ENCODE results near the gene STYK1. TPM values are rescaled to one million over a fixed set of nuclear protein-coding genes. Genes with fewer than 3 reads are reported as not detected.

STYK1 gene
- total and polyA plus RNA-seq, 10 of the 15 experiments (the other 5 are each of a cell fraction or from before 2014, with no cell fraction given) = 0.62 to 1.2 (median 0.82) TPM; not detected in 1

- peaks cover 0 to 5% of the 10 kb centered on the region in 2 experiments; a peak in 2 of 4 replicates for H3K36me3 ChIP-seq (ENCODE audit: control insufficient read depth in 2 of 2, insufficient read depth in 2 of 2, low read length in 1 of 2)
- intact Hi-C loops (cut with micrococcal nuclease; ENCODE audit: unreplicated experiment) = no loop called here
- in situ Hi-C loops (cut with MboI) = no loop called here
- H3K9me3 ChIP-seq (replicated peaks; ENCODE audit: control insufficient read depth, insufficient read depth, low read length) = no peaks in the 10 kb centered on the region
- H3K4me2 ChIP-seq (ENCODE audit: control insufficient read depth, insufficient read depth) = no peak overlapping the region
- no peaks in the 10 kb centered on the region for H3K4me1 ChIP-seq (ENCODE audit: control insufficient read depth, insufficient read depth, low read length)
- no peak for DNase-seq (ENCODE audit: low read depth, low spot score)
- no peak for TF ChIP-seq ELK1 (IDR thresholded peaks at IDR 0.05; ENCODE audit: low read depth, low read length)
- TF ChIP-seq PML (IDR thresholded peaks at IDR 0.05; ENCODE audit: low read length) = no peak
- no peak for TF ChIP-seq ZBTB11 (CRISPR knock-in tag; IDR thresholded peaks at IDR 0.05)
- no peak for TF ChIP-seq DPF2 (IDR thresholded peaks at IDR 0.05)
- no peak for TF ChIP-seq SIN3A (IDR thresholded peaks at IDR 0.05; ENCODE audit: low read depth, low read length)
- no peak for TF ChIP-seq ATF7 (IDR thresholded peaks at IDR 0.05; ENCODE audit: low read depth)
- no peak for TF ChIP-seq ETV6 (conservative IDR thresholded peaks at IDR 0.05 in 1 of 2, IDR thresholded peaks at IDR 0.05 in 1 of 2; ENCODE audit: borderline replicate concordance in 1 of 2, low read depth in 1 of 2)
- TF ChIP-seq E2F8 (IDR thresholded peaks at IDR 0.05; ENCODE audit: low read depth, partially characterized antibody) = no peak
- no peak for TF ChIP-seq CREB1 (IDR thresholded peaks at IDR 0.05; ENCODE audit: low read depth)
- H4K20me1 ChIP-seq (ENCODE audit: control insufficient read depth, insufficient read depth) = no peaks in the 10 kb centered on the region
- BruUV-seq (replicated peaks) = no TSS peak
- no peaks in the 10 kb centered on the region for H3K79me2 ChIP-seq (ENCODE audit: control insufficient read depth, insufficient read depth, low read length)
- no peak overlapping the region for H3K9ac ChIP-seq (ENCODE audit: control insufficient read depth, insufficient read depth, low read length)
- SMC1A ChIA-PET (ENCODE audit: uncharacterized antibody, unreplicated experiment) = no interaction called here
- H3K27me3 ChIP-seq (replicated peaks in 1 of 2; ENCODE audit: control insufficient read depth in 2 of 2, insufficient read depth in 2 of 2, low read length in 1 of 2) = no peaks in the 10 kb centered on the region
- no peak for ATAC-seq
- WGBS (ENCODE audit: insufficient coverage, insufficient replicate concordance, low lambda C conversion rate, missing lambda C conversion rate) = 98% methylated on average over 3 of the region's 3 CpGs
- RAD21 ChIA-PET (ENCODE audit: unreplicated experiment) = no interaction called here
- H3K27ac ChIP-seq (ENCODE audit: control insufficient read depth, insufficient read depth) = no peak overlapping the region
- POLR2A ChIA-PET = no interaction called here
- no peak for FAIRE-seq
- H3K4me3 ChIP-seq = no peak overlapping the region
- CTCF ChIA-PET = no interaction called here
- no peak overlapping the region for H2AFZ ChIP-seq (ENCODE audit: control insufficient read depth, low read depth, low read length)
Observed at GRCh38 chr12:10590966-10591365, 82.9 kb downstream of the STYK1 start.

All from GM12878 (cell line).